ENCODE measurements around the gene TLL1. TPM values are rescaled to one million over a fixed set of nuclear protein-coding genes. Genes with fewer than 3 reads are reported as not detected.

Gene TLL1
- polyA plus RNA-seq, 1 donor from 2014 or later: not detected

DNA sequence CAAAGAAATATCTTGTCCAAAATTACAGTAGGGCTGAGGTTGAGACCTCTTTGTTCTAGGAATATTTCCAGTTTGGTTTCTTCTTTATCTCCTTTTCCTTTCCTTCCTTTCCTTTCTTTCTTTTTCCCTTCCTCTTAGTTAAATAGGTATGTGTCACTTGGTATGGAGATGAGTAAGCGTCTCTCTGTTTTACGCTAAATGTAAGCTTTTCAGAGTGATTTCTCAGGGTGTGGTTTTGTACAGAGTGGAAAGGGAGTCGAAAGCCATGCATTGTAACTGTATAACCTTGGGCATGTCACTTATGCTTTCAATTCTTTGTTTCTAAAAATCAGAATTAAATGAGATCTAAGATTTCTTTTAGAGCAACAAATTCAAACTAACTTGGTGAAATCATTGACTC lies 54.8 kb downstream of the TLL1 start:
- Mint-ChIP-seq H3K4me3 (no peak overlapping the region), H3K4me1 (no peaks in the 10 kb centered on the region), H3K27ac (no peak overlapping the region), H3K36me3 (no peaks in the 10 kb centered on the region), H3K27me3 (no peaks in the 10 kb centered on the region), H3K9me3 (peaks cover 0 to 6% (median 2%) of the 10 kb centered on the region in 3 donors)

- Mint-ChIP-seq H3K27me3 (no peaks in the 10 kb centered on the region), H3K4me3 (no peak overlapping the region), H3K36me3 (no peaks in the 10 kb centered on the region), H3K27ac (no peak overlapping the region), H3K9me3 (peaks cover 0 to 6% (median 2%) of the 10 kb centered on the region in 3 donors), H3K4me1 (no peaks in the 10 kb centered on the region)
These were observed 55.6 kb downstream of the TLL1 start for GRCh38 chr4:165928601-165929000.

- H3K4me3 Mint-ChIP-seq: no peak overlapping the region
- H3K27ac Mint-ChIP-seq: no peak overlapping the region
- H3K9me3 Mint-ChIP-seq: peaks cover 0 to 2% (median 0%) of the 10 kb centered on the region in 3 donors
- no peaks in the 10 kb centered on the region for H3K36me3 Mint-ChIP-seq
- H3K4me1 Mint-ChIP-seq: no peaks in the 10 kb centered on the region
- no peaks in the 10 kb centered on the region for H3K27me3 Mint-ChIP-seq
These were observed 56.6 kb downstream of the TLL1 start for GRCh38 chr4:165929662-165930061.

DNA sequence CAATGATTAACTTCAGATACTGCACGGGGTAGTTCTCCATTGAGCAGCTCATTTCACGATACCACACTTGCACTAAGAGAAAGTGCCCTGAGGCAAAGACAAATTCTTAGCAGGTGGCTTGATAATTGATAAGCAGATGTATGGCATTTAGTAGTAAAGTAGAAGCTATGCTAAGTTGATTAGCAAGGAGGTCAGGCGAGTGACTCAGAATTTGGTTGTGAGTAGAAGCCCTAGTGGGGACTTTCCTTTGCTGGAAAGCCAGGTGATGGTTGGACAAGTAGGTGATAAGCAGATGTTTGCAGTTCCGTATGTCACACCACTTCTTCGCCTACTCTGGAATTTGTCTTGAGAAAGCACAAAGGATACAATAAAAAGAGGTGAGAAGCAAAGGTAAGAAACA lies 58.7 kb downstream of the TLL1 start:
- H3K27me3 Mint-ChIP-seq: no peaks in the 10 kb centered on the region
- H3K27ac Mint-ChIP-seq: no peak overlapping the region
- peaks cover 0 to 2% (median 0%) of the 10 kb centered on the region in 3 donors for H3K9me3 Mint-ChIP-seq
- H3K36me3 Mint-ChIP-seq: no peaks in the 10 kb centered on the region
- no peaks in the 10 kb centered on the region for H3K4me1 Mint-ChIP-seq
- no peak overlapping the region for H3K4me3 Mint-ChIP-seq

- no peaks in the 10 kb centered on the region for H3K27me3 Mint-ChIP-seq
- no peak overlapping the region for H3K4me3 Mint-ChIP-seq
- peaks cover 0 to 4% (median 0%) of the 10 kb centered on the region in 3 donors for H3K9me3 Mint-ChIP-seq
- no peaks in the 10 kb centered on the region for H3K36me3 Mint-ChIP-seq
- H3K4me1 Mint-ChIP-seq: peaks cover 0 to 1% (median 0%) of the 10 kb centered on the region in 3 donors
- no peak overlapping the region for H3K27ac Mint-ChIP-seq
These were observed 71.9 kb downstream of the TLL1 start for GRCh38 chr4:165944900-165945299.

GRCh38 chr4:165945991-165946390 lies 73.0 kb downstream of the TLL1 start:
- Mint-ChIP-seq H3K27me3 (no peaks in the 10 kb centered on the region), H3K4me3 (no peak overlapping the region), H3K9me3 (peaks cover 0 to 3% (median 0%) of the 10 kb centered on the region in 3 donors), H3K27ac (no peak overlapping the region), H3K36me3 (no peaks in the 10 kb centered on the region), H3K4me1 (peaks cover 0 to 1% (median 0%) of the 10 kb centered on the region in 3 donors)

DNA sequence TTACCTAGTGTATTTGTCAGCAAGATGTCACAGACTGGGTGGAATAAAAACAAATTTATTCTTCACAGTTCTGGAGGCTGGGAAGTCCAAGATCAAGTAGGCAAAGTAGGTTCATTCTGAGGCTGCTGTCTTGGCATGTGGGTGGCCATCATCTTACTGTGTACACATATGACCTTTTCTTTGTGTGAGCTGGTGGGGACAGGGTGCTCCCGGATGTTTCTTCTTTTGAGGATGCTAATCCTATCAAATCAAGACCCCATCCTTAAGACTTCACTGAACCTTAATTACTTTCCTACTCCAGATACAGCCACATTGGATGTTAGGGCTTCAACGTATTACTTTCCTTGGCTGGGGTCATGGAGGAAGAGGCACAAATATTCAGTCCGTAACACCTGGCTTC lies 74.0 kb downstream of the TLL1 start:
- H3K36me3 Mint-ChIP-seq: no peaks in the 10 kb centered on the region
- peaks cover 0 to 1% (median 0%) of the 10 kb centered on the region in 3 donors for H3K4me1 Mint-ChIP-seq

GRCh38 chr4:165953181-165953580 lies 80.1 kb downstream of the TLL1 start:
- H3K36me3 Mint-ChIP-seq: no peaks in the 10 kb centered on the region
- no peak overlapping the region for H3K27ac Mint-ChIP-seq
- no peak overlapping the region for H3K4me3 Mint-ChIP-seq
- H3K9me3 Mint-ChIP-seq: peaks cover 4 to 12% (median 10%) of the 10 kb centered on the region in 3 donors
- H3K4me1 Mint-ChIP-seq: no peaks in the 10 kb centered on the region
- H3K27me3 Mint-ChIP-seq: no peaks in the 10 kb centered on the region

More for the DNA sequence above, 74.0 kb downstream of the TLL1 start:
- Mint-ChIP-seq H3K27ac (no peak overlapping the region), H3K9me3 (peaks cover 0 to 3% (median 0%) of the 10 kb centered on the region in 3 donors), H3K27me3 (no peaks in the 10 kb centered on the region), H3K4me3 (no peak overlapping the region)

DNA sequence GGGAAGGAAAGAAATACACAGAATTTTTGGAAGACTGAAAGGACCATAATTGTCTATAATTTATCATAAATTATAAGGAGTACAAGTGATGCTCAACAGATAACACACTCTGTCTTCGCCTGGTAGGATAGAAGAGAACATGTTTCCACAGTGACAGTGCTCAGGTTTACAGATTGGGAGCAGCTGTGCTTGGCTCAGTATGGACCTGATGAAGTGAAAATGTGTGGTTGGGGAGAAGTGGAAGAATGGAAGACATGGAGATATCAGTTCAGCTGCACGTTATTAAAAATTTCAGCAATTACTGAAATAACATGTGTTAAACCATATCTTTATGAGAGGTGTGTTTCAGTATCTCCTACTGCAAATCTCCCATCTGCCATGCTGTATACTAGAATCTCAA lies 90.6 kb downstream of the TLL1 start:
- H3K4me3 Mint-ChIP-seq: no peak overlapping the region
- H3K4me1 Mint-ChIP-seq: no peaks in the 10 kb centered on the region
- peaks cover 2% of the 10 kb centered on the region for H3K36me3 Mint-ChIP-seq
- no peaks in the 10 kb centered on the region for H3K27me3 Mint-ChIP-seq
- no peak overlapping the region for H3K27ac Mint-ChIP-seq
- peaks cover 3 to 13% (median 9%) of the 10 kb centered on the region in 3 donors for H3K9me3 Mint-ChIP-seq

DNA sequence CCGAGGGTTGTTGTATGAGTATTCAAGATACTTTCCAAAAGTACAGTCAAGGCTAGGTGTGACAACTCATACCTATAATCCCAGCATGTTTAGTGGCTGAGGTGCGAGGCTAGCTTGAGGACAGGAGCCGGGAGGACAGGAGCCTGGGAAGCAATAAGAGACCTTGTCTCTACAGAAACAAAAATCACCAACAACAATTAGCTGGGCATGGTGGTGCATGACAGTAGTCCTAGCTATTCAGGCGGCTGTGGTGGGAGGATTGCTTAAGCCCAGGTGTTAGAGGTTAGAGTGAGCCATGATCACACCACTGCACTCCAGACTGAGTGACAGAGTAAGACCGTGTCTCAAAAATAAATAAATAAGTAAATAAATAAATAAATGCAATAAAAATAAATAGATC lies 91.6 kb downstream of the TLL1 start:
- Mint-ChIP-seq H3K27me3 (no peaks in the 10 kb centered on the region), H3K27ac (no peak overlapping the region), H3K4me3 (no peak overlapping the region), H3K9me3 (peaks cover 4 to 13% (median 9%) of the 10 kb centered on the region in 3 donors), H3K4me1 (no peaks in the 10 kb centered on the region), H3K36me3 (peaks cover 2% of the 10 kb centered on the region)

- Mint-ChIP-seq H3K4me1 (no peaks in the 10 kb centered on the region), H3K9me3 (peaks cover 4 to 13% (median 9%) of the 10 kb centered on the region in 3 donors), H3K4me3 (no peak overlapping the region), H3K27me3 (no peaks in the 10 kb centered on the region), H3K36me3 (no peaks in the 10 kb centered on the region), H3K27ac (no peak overlapping the region)
These were observed 92.5 kb downstream of the TLL1 start for GRCh38 chr4:165965503-165965902.

DNA sequence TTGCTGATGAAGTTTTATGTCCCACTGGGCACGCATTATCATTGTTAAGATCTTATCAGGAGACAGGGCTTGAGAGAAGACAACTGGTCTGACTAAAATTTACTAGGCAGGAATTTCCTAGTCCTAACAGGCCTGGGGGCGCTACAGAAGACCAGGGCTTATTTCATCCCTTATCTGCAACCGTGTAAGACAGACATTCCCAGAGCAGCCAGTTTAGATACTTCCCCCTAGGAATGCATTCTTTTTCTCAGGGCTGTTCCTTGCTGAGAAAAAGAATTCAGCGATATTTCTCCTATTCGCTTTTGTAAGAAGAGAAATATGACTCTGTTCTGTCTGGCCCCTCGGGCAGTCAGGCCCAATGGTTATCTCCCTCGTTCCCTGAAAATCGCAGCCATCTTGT lies 93.8 kb downstream of the TLL1 start:
- no peaks in the 10 kb centered on the region for H3K27me3 Mint-ChIP-seq
- H3K9me3 Mint-ChIP-seq: peaks cover 4 to 13% (median 7%) of the 10 kb centered on the region in 3 donors
- H3K4me1 Mint-ChIP-seq: no peaks in the 10 kb centered on the region
- no peak overlapping the region for H3K4me3 Mint-ChIP-seq
- H3K27ac Mint-ChIP-seq: no peak overlapping the region
- H3K36me3 Mint-ChIP-seq: no peaks in the 10 kb centered on the region

DNA sequence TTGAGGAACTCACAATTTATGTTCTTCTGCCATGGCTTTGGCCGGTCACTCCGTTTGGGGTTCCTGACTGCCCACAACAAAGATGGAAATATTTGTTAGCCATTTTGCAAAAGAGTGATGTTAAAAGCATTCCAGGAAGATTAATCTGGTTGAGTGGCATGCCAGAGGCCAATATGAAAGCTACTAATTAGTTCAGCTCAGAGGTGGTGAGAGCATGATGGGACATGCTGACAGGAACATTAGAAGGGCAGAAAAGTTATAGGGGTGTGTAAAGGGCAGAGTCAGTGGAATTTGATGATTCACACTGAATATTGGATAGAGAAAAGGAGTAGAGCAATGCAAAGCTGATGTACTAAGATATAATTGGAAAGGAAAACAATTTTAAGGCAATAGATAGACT lies 94.4 kb downstream of the TLL1 start:
- Mint-ChIP-seq H3K36me3 (no peaks in the 10 kb centered on the region), H3K4me3 (no peak overlapping the region), H3K27me3 (no peaks in the 10 kb centered on the region), H3K27ac (no peak overlapping the region), H3K4me1 (no peaks in the 10 kb centered on the region), H3K9me3 (peaks cover 4 to 13% (median 7%) of the 10 kb centered on the region in 3 donors)

GRCh38 chr4:165970703-165971420 lies 97.8 kb downstream of the TLL1 start:
- Mint-ChIP-seq H3K27ac (no peak overlapping the region), H3K9me3 (peaks cover 5 to 13% (median 6%) of the 10 kb centered on the region in 3 donors), H3K36me3 (no peaks in the 10 kb centered on the region), H3K4me3 (no peak overlapping the region), H3K4me1 (no peaks in the 10 kb centered on the region), H3K27me3 (no peaks in the 10 kb centered on the region)

- Mint-ChIP-seq H3K4me3 (no peak overlapping the region), H3K27me3 (no peaks in the 10 kb centered on the region), H3K27ac (no peak overlapping the region), H3K4me1 (no peaks in the 10 kb centered on the region), H3K9me3 (peaks cover 2 to 9% (median 6%) of the 10 kb centered on the region in 3 donors), H3K36me3 (no peaks in the 10 kb centered on the region)
These were observed 98.4 kb downstream of the TLL1 start for GRCh38 chr4:165971446-165971845.

DNA sequence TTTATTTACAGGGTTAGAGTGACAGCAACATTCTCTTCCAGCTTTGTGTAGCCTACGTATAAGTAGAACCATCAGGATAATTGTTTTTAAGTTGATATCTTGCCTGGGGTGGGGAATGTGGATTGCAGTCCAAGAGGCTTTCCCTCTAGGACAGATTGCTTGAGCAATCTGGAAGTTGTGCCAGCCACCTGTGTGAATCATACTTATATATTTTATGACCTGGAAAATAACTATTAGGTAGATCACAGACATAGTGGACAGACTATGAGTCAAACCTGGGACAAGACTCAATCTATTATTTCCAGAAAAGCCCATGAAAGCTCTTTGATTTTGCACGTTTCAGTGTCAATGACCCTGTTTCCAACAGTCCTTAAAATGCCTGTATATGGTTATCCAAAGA lies 98.9 kb downstream of the TLL1 start:
- Mint-ChIP-seq H3K4me3 (no peak overlapping the region), H3K9me3 (peaks cover 0 to 8% (median 6%) of the 10 kb centered on the region in 3 donors), H3K27ac (no peak overlapping the region), H3K27me3 (no peaks in the 10 kb centered on the region), H3K4me1 (no peaks in the 10 kb centered on the region), H3K36me3 (no peaks in the 10 kb centered on the region)

All from IgD-negative memory B cell (primary cell).